GM19455 (cell line): ENCODE measurements around the gene FAM181A.

Source experiments
- ATAC-seq: cut with Tn5 transposase; IDR thresholded peaks from one replicate; pipeline ENCODE4 v1.9.1; 2021; ENCODE audit not compliant: unreplicated experiment

Gene FAM181A

DNA sequence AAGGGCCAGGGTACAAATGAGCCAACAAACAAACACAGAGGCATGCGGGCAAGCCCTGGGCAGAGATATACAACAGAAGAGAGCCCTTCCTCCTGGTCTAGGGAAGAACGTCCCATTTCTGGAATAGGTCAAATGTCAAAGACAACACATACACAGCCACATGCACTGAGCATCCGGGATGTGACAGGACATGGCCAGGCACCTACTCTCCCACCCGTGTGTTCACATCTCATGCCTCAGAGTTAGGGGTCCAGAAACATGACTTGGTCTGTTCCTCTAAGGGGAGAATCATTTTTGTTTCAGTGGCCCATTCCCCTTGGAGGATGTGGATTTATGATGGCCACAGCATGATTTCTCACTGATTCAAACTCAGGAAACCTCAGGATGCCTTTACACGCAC, 50.0 kb downstream of the FAM181A start:
- ATAC-seq, result no peak

DNA sequence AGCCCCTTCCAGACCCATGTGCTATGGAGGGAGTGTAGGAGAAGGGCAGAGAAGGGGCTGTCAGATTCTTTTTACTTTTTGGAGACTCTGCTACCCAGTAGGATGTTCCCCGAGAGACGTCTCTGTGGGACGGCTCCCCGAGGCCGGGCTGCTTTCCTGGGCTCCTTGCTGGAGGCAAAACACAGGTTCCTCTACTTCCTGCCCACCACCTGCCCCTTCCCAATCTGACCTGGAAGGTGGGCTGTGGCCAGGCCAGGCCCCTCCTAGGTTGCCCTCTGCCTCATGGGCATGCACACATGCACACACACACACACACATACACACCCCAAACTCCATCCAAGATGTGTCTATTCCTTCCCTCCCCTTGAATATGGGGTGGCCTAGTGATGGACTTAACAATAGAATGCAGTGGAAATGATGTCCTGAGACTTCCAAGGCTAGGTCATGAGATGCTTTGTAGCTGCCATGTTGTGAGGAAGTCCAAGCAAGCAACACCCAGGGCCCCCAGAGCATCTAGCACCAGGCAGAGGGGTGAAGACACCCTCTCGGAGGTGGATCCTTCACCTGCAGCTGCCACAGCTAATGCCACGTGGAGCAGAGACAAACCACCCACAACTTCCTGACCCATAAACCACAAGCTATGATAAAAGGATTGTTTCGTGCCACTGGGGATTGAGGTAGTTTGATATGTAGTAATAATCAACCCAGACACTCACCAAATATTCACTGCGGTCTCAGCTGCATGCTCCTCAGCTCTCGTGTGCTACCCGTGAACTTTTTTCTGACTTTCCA, 50.8 kb downstream of the FAM181A start:
- no peak for ATAC-seq

DNA sequence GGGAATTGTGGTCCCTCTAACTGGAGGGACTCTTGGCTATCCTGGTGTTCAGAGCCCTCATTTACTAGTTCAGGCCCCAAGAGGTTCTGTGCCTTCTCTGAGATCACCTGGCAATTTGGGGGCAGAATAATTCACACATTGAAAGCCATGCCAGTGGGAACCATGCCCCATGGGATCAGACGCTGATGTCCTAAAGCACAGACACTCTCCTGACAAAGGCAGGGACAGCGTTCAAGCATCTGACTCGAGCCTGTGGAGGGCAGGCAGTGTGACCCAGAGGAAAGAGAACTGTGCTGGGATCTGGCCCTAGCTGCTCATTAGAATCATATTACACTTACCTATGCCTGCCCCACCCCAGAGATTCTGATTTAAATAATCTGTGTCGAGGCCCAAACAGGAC, 51.6 kb downstream of the FAM181A start:
- no peak for ATAC-seq
